Measurements from ENCODE around the gene RMND1. TPM values are rescaled to one million over a fixed set of nuclear protein-coding genes. Genes with fewer than 3 reads are reported as not detected.

Gene RMND1
- total RNA-seq, 1 experiment from 2014 or later = 27.0 TPM

DNA sequence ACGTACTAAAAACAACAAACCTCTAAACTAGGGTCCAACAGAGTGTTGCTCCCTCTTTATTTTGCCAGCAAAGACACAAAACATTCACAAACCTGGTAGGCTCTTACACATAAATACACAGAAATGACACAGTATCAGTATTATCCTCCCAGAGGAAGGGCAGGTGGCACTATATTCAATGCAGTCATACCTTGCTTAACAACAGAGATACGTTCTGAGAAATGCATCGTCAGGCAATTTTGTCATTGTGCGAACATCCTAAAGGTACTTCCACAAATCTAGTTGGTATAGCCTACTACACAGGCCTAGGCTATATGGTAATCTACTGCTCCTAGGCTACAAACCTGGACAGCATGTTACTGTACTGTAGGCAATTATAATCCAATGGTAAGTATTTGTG lies 70.2 kb downstream of the RMND1 start:
- Mint-ChIP-seq H3K36me3 (ENCODE audit: insufficient read depth in 1 of 3, low read depth in 3 of 3) (peaks cover 0 to 10% (median 2%) of the 10 kb centered on the region in 3 experiments; a peak in 3 of 7 replicates), H3K27ac (peak overlapping the region in 1 of 3 experiments; percentile 56; a peak in 2 of 7 replicates), H3K4me1 (peaks cover 12 to 15% of the 10 kb centered on the region in 2 experiments), H3K27me3 (ENCODE audit: low read depth) (no peaks in the 10 kb centered on the region), H3K4me3 (no peak overlapping the region), H3K9me3 (no peaks in the 10 kb centered on the region)
- no peak overlapping the region for H3K4me2 ChIP-seq (ENCODE audit: insufficient read depth, insufficient read length, low read length)
- H3K79me1 ChIP-seq (ENCODE audit: insufficient read depth, low read depth, low read length, poor library complexity, severe bottlenecking) = peaks cover 2% of the 10 kb centered on the region
- no peak overlapping the region for H3K56ac ChIP-seq (ENCODE audit: insufficient read length, low read depth, low read length)
- WGBS (ENCODE audit: extremely low coverage, insufficient read length, low lambda C conversion rate) = no CpG with 5 or more reads among the region's 4 CpGs
- no peaks in the 10 kb centered on the region for H4K20me1 ChIP-seq (ENCODE audit: control insufficient read depth, insufficient read depth, insufficient read length)
- H4K5ac ChIP-seq (ENCODE audit: insufficient read length, low read depth, low read length) = no peak overlapping the region
- no peaks in the 10 kb centered on the region for H3K9me3 ChIP-seq (ENCODE audit: control insufficient read depth, low read depth, low read length)
- no peaks in the 10 kb centered on the region for H3K27me3 ChIP-seq (ENCODE audit: insufficient read depth, low read length)
- H3K23ac ChIP-seq (ENCODE audit: insufficient read length, low read depth, low read length) = no peak overlapping the region
- no peak overlapping the region for H2BK20ac ChIP-seq (ENCODE audit: low read depth, low read length, poor library complexity, severe bottlenecking)
- peaks cover 2% of the 10 kb centered on the region; the same call in 1 of the 2 replicates for H3K4me1 ChIP-seq (ENCODE audit: insufficient read depth, low read length)
- H2BK12ac ChIP-seq (ENCODE audit: insufficient read length, low read depth, low read length) = no peak overlapping the region
- no peaks in the 10 kb centered on the region for H3K23me2 ChIP-seq (ENCODE audit: insufficient read length, low read depth, low read length, poor library complexity, severe bottlenecking)
- no peak overlapping the region for H2AFZ ChIP-seq (ENCODE audit: low read length)
- H2AK5ac ChIP-seq (ENCODE audit: insufficient read length, low read length) = no peak overlapping the region
- no peak overlapping the region for H2BK5ac ChIP-seq (ENCODE audit: insufficient read length, low read length)
- no peak overlapping the region for H3K18ac ChIP-seq (ENCODE audit: insufficient read length, low read depth, low read length)
- no peak overlapping the region for H2BK15ac ChIP-seq (ENCODE audit: low read depth, low read length)
- TF ChIP-seq, protein P1, sequence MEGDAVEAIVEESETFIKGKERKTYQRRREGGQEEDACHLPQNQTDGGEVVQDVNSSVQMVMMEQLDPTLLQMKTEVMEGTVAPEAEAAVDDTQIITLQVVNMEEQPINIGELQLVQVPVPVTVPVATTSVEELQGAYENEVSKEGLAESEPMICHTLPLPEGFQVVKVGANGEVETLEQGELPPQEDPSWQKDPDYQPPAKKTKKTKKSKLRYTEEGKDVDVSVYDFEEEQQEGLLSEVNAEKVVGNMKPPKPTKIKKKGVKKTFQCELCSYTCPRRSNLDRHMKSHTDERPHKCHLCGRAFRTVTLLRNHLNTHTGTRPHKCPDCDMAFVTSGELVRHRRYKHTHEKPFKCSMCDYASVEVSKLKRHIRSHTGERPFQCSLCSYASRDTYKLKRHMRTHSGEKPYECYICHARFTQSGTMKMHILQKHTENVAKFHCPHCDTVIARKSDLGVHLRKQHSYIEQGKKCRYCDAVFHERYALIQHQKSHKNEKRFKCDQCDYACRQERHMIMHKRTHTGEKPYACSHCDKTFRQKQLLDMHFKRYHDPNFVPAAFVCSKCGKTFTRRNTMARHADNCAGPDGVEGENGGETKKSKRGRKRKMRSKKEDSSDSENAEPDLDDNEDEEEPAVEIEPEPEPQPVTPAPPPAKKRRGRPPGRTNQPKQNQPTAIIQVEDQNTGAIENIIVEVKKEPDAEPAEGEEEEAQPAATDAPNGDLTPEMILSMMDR (conservative IDR thresholded peaks at IDR 0.05) = no peak
- no peak overlapping the region for H4K91ac ChIP-seq (ENCODE audit: insufficient read length, low read depth, low read length)
- H3T11ph ChIP-seq (ENCODE audit: low read length) = no peak overlapping the region
- no peak overlapping the region for H3K4ac ChIP-seq (ENCODE audit: low read depth, low read length)
- H3K27ac ChIP-seq (ENCODE audit: insufficient read length, low read depth, low read length) = no peak overlapping the region
- H3K9ac ChIP-seq (ENCODE audit: extremely low read depth, insufficient read length, low read length) = no peak overlapping the region
- H3K14ac ChIP-seq (ENCODE audit: insufficient read depth, low read length) = no peak overlapping the region
- no peak for DNase-seq
- H3K79me2 ChIP-seq (ENCODE audit: insufficient read depth, low read length) = peaks cover 8% of the 10 kb centered on the region; the same call in 1 of the 2 replicates
- H4K8ac ChIP-seq (replicated peaks; ENCODE audit: insufficient read length, low read depth, low read length) = no peak overlapping the region
- no peak overlapping the region for H2BK120ac ChIP-seq (ENCODE audit: low read depth, low read length, poor library complexity, severe bottlenecking)

Data from H9 (cell line).